CD4-positive, alpha-beta T cell treated with Interleukin-4 for 1 hour (primary cell): Measurements from ENCODE around the gene GAS7.

Experiments used
- DNase-seq, 2 donors: peaks; one replicate each; pipeline ENCODE4 v3.0.0-alpha.2; 2020 to 2022

The GAS7 gene

GRCh38 chr17:10170233-10170632 is 28.2 kb downstream of the GAS7 start:
- no peak for DNase-seq

GRCh38 chr17:10169290-10169689 is 29.1 kb downstream of the GAS7 start:
- DNase-seq = peak in 1 of 2 donors; percentile 16

GRCh38 chr17:10166176-10166935 is 32.0 kb downstream of the GAS7 start:
- no peak for DNase-seq

- no peak for DNase-seq
Observed at GRCh38 chr17:10162096-10162495, 36.3 kb downstream of the GAS7 start.

- no peak for DNase-seq
Observed at GRCh38 chr17:10161386-10161785, 37.0 kb downstream of the GAS7 start.

- DNase-seq = peak; percentile 31 to 76
Observed at GRCh38 chr17:10156948-10157607, 41.3 kb downstream of the GAS7 start.

GRCh38 chr17:10156599-10156947 is 41.8 kb downstream of the GAS7 start:
- DNase-seq = no peak

- no peak for DNase-seq
Observed at GRCh38 chr17:10156077-10156435, 42.4 kb downstream of the GAS7 start.

- no peak for DNase-seq
Observed at GRCh38 chr17:10155371-10156076, 42.9 kb downstream of the GAS7 start.

GRCh38 chr17:10151667-10152496 is 46.5 kb downstream of the GAS7 start:
- peak; percentile 34 to 78 for DNase-seq

- peak; percentile 47 to 51 for DNase-seq
Observed at GRCh38 chr17:10149573-10150399, 48.6 kb downstream of the GAS7 start.

GRCh38 chr17:10147761-10148415 is 50.5 kb downstream of the GAS7 start:
- DNase-seq = no peak

- DNase-seq = no peak
Observed at GRCh38 chr17:10147040-10147439, 51.4 kb downstream of the GAS7 start.

- DNase-seq = no peak
Observed at GRCh38 chr17:10144982-10145381, 53.4 kb downstream of the GAS7 start.

GRCh38 chr17:10144456-10144855 is 54.0 kb downstream of the GAS7 start:
- no peak for DNase-seq

GRCh38 chr17:10141436-10141835 is 57.0 kb downstream of the GAS7 start:
- DNase-seq = no peak

- DNase-seq = no peak
Observed at GRCh38 chr17:10139577-10139976, 58.8 kb downstream of the GAS7 start.

GRCh38 chr17:10136258-10136981 is 62.0 kb downstream of the GAS7 start:
- DNase-seq = no peak

GRCh38 chr17:10135539-10136257 is 62.7 kb downstream of the GAS7 start:
- peak in 1 of 2 donors; percentile 60 for DNase-seq

GRCh38 chr17:10130677-10131076 is 67.7 kb downstream of the GAS7 start:
- DNase-seq = no peak
